GM18508 (cell line): ENCODE measurements around the gene IL1B.

Source experiments
- ATAC-seq: cut with Tn5 transposase; IDR thresholded peaks from one replicate; pipeline ENCODE4 v1.9.1; 2021; ENCODE audit warnings: moderate number of reproducible peaks; ENCODE audit not compliant: insufficient read depth, unreplicated experiment

IL1B gene

GRCh38 chr2:112830682-112831512 is 5.7 kb downstream of the IL1B start:
- no peak for ATAC-seq

- ATAC-seq: no peak
These were observed 6.5 kb downstream of the IL1B start for GRCh38 chr2:112829961-112830681.

- ATAC-seq: no peak
These were observed 7.2 kb downstream of the IL1B start for GRCh38 chr2:112829101-112829960.

- ATAC-seq: no peak
These were observed 8.3 kb downstream of the IL1B start for GRCh38 chr2:112828251-112828691.

GRCh38 chr2:112827604-112828185 is 8.9 kb downstream of the IL1B start:
- ATAC-seq: no peak

GRCh38 chr2:112827009-112827408 is 9.6 kb downstream of the IL1B start:
- ATAC-seq: no peak

- no peak for ATAC-seq
These were observed 10.9 kb downstream of the IL1B start for GRCh38 chr2:112825706-112826105.

GRCh38 chr2:112824694-112825085 is 11.9 kb downstream of the IL1B start:
- no peak for ATAC-seq

GRCh38 chr2:112821682-112822081 is 14.9 kb downstream of the IL1B start:
- no peak for ATAC-seq

GRCh38 chr2:112821142-112821541 is 15.4 kb downstream of the IL1B start:
- ATAC-seq: peak; percentile 58

GRCh38 chr2:112820343-112820742 is 16.2 kb downstream of the IL1B start:
- ATAC-seq: no peak

- no peak for ATAC-seq
These were observed 17.5 kb downstream of the IL1B start for GRCh38 chr2:112819081-112819480.

GRCh38 chr2:112818094-112818902 is 18.3 kb downstream of the IL1B start:
- ATAC-seq: no peak

GRCh38 chr2:112817082-112817689 is 19.4 kb downstream of the IL1B start:
- no peak for ATAC-seq

- ATAC-seq: no peak
These were observed 22.3 kb downstream of the IL1B start for GRCh38 chr2:112814278-112814677.

GRCh38 chr2:112813280-112813966 is 23.2 kb downstream of the IL1B start:
- ATAC-seq: no peak

- no peak for ATAC-seq
These were observed 24.0 kb downstream of the IL1B start for GRCh38 chr2:112812318-112813267.
